HG02852 (cell line): ENCODE data around the gene DIP2C.
"Not testable (repeated sequence)": the region's sequence is repeated elsewhere in the genome, so short reads cannot be mapped to it uniquely, and the experiment has no call there.

Experiments used
- ATAC-seq: cut with Tn5 transposase; IDR thresholded peaks from one replicate; pipeline ENCODE4 v1.9.1; 2021; ENCODE audit warnings: mild to moderate bottlenecking, moderate library complexity; ENCODE audit not compliant: unreplicated experiment

DIP2C gene

DNA sequence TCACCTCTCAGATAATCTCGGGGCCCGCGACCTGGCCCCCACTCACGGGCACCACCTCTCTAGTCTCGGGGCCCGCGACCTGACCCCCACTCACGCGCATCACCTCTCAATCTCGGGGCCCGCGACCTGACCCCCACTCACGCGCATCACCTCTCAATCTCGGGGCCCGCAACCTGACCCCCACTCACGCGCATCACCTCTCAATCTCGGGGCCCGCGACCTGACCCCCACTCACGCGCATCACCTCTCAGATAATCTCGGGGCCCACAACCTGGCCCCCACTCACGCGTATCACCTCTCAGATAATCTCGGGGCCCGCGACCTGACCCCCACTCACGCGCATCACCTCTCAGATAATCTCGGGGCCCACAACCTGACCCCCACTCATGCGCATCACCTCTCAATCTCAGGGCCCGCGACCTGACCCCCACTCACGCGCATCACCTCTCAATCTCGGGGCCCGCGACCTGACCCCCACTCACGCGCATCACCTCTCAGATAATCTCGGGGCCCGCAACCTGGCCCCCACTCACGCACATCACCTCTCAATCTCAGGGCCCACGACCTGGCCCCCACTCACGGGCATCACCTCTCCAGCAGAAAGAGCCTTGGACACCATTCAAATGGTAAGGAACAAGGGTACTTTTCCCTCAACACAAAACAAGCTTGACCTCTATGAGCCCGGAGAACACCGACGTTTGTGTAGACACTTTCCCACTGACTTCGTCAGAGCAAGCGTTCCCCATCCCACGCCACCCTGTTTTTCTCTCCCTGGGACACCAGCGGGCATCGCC lies 104.8 kb downstream of the DIP2C start:
- not testable (repeated sequence) for ATAC-seq

DNA sequence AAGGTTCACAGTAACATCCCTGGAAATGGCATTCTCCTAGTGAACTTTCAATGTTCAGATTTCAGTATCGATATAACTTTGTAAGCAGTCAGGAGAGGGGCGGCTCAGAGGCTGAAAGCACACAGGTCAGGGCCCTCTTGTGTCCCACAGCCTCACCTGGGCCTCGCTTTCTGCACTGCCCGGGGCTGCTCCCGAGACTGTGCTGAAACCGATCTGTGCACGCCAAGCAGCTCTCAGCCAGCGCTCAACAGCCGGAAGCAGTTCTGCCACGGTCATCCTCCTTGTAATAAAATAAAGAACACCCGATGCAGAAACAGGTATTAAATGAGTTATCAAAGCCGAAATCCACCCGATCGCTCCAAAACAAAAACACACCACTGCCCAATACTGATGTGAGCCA lies 106.0 kb downstream of the DIP2C start:
- no peak for ATAC-seq

DNA sequence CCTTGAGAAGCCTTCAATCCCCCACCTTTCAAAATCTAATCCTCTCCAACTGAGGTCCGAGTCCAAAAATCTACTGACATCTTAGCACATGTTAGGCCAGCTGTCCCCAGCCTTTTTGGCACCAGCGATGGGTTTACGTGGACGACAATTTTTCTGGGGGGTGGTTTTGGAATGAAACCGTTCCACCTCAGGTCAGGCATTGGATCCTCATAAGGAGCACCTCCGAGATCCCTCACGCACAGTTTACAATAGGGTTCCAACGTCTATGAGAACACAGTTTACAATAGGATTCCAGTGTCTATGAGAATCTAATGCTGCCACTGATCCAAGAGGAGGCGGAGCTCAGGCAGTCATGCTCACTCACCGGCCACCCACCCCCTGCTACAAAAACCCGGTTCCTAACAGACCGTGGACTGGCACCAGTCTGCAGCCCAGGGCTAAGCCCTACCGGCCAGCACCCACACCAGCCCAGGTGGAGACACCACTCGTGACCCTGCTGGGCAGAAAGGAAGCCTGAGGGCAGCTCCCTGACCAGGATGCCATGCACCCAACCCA lies 107.6 kb downstream of the DIP2C start:
- ATAC-seq: no peak

DNA sequence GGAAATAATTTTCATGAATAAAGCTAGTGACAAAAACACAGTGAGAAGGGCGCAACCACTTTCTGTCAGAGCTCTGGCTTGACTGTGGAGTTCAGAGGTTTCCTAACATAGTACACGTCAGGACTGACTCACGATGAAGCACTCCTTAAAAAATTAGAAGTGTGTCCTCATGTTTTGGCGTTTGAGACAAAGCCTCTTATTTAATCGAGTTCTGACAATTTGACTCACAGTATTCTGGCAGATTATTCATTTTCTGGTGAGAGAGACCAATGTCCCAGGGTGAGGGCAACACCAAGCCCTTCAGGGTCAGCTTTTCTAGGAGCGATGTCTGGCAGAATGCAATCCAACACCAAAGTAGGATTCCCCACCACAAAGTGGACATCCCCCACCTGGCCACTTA lies 108.7 kb downstream of the DIP2C start:
- ATAC-seq: no peak

DNA sequence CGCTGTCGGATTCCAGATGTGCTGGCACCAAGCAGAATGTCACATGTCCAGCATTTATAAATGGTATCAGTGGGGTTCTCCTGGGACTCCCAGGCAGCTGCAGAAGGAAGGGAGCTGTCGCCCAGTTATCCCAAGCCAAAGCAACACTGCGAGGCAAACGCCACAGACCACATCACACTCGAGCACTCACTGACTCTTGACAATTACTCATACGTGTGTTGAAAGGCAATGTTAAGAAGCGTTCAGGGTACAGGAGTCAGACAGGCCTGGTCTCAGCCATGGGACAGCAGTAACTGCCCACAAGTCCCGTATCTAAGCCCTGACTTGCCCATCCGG lies 113.4 kb downstream of the DIP2C start:
- ATAC-seq: no peak

DNA sequence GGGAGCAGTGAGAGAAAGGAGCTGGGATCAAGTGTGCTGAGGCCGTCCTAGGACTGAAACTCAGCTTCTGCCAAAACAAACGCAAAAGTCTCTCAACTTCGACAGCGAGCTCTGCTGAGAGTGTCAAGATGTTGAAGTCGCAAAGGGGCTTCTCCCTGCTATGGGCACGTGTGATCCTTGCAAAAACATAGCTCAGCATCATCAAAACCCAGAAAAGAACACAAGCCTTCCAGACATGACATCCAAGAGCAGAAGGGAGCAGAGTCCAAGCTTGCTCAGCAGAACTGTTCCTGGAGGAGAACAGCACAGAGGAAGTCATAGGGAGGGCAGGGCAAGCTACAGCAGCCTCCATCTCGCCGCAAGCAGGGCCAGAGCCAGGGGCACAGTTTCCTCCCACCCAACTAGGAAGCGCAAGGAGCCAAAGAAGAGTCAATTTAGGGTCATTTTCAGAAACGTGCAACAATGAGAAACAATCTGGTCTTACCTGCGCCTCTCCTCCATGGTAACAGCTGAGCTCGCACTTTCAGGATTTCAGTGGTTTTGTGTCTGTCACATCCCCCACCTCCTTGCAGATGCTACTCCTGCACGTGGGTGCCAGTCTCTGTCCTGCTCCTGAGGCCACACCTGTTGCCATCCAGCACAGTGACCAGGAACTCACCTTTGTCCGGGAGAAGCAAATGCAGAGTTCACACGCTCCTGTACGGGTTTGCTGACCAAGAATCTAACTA lies 113.9 kb downstream of the DIP2C start:
- ATAC-seq: no peak

DNA sequence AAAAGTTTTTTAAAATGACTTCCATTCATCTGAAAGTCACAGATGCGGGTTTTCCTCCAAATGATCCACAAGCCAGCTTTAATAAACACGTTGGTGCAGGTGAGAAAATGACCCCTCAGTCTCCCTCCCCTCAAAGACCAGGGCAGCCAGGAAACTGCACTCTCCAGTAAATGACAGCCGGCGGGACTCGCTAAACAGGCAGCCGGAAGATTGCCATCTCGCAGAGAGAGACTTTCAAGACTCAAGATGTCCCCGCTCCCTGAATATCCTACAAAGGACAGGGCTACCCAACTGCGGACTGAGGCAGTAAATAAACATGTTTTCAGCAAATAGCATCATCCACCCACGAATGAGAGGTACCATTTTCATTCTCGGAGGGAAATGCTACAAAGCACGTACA lies 116.8 kb downstream of the DIP2C start:
- no peak for ATAC-seq

DNA sequence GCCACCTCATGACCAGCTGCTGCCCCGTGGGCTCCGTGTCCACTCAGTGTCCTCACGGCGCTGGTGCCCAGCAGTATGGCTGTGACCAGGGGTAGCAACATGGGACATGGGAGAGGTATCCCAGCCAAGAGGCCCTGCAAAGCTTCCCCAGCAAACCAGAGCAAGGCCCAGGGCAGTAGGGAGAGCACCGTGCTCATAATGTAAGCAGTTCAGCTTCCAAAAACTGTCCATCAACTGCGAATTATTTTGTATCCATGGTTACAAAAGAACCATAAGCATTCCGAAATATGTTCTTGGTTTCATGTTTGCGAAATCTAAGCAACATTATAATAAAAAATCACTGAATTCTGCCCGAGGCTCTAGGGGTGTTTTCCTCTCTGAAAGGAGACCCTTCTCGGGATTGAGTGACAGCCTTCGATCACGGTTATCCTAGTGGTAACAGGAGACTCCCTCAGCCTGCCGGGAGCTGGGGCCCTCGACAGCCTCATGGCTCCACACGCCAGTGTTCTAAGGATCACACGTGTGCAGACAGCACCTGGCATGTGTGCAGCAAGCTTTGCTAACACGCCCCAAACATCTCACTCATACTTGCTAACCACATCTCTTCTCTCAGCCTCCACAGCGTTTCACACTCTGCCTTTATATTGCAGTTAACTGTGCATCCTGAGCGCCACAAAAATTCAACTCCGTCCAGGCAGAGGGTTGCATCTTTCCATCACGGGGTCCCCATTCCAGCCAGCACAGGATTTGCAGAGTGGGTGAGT lies 117.6 kb downstream of the DIP2C start:
- no peak for ATAC-seq

DNA sequence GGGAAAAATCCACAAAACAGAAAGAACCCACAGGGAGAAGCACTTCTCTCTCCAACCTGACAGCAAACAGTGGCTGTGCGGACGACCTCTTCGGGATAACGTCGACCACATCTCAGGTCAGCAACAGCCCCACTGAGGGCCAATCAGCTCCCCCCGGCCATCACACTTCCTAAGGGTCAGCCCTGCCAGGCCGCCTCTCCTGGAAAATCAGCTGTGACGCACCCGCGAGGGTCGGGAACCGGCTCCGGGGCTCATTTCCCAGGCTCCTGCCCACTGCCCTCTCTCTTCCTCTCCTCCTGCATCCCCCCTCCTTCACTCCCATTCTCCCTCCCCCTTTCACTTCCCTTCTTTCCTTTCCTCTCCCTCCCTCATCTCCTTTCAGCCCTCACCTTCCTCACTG lies 118.3 kb downstream of the DIP2C start:
- ATAC-seq: no peak

DNA sequence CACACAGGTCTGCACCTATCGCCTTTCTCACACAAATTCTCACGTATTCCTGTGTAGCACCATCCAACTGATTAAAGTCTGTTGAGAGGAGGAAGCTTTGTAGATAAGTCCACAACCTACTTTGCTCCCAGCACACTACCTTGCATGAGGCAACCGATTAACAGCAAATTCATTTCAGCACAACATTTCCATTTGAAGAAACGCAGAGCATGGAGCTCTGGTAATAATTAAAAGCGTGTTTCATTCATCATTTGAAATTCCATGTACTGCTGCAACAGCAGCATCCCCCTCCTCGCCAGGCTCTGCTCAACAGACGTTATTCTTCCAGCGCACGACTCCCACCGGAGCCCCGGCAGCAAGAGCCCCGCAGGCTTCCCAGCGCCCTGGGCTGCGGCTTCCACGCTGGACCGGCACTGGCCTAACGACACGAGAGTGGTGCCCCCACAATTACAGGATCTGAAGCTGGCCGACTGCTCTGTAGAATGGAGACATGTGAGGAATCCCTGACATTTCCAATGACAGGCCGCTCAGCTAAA lies 118.8 kb downstream of the DIP2C start:
- ATAC-seq: no peak

DNA sequence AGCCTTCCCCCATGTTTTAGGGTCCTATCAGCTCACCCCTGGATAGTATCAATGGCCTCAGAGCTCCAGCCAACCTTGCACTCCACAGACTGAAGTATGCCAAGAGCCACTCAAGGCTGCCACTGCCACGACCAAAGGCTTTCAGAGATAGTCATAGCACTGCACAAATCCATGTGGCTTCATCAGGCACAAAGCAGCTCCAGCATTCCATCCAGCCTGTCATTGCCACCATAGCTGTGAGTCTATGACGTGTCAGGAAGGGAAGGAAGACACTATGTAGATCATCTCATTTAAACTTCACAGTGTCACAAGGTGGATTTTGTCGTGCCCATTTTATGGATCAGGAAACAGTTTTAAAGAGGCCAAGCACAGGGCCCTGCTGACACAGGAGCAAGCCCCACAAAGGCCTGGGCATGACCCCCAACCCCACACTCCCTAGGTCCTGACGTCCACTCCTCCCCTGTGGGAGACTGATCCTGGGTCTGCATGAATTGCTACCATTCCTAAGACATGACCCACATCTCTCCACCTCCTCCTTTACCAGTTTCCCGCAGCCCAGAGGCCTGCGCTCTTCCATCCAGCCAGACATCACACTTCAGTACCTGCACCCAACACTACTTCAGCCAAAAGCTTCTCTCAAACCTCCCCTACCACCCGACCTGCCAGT lies 119.4 kb downstream of the DIP2C start:
- no peak for ATAC-seq

DNA sequence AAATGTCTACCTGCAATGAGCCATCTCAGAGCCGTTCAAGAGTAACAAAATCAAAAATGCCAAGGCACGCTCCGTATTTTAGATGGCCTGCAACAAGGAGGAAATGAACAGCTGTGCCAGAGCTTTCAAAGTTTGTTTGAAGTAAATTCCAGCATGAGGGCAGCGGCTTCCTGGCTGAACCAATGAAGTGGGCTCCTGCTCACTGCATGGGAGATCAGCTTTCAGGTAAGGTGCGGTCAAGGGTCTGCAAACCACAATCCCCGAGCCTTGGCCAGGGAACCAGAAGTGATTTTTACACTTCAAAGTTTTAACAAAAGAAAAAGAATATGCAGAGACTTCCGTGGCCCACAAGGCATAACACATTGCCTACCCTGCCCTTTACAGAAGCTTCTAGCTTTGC lies 120.6 kb downstream of the DIP2C start:
- ATAC-seq: no peak

DNA sequence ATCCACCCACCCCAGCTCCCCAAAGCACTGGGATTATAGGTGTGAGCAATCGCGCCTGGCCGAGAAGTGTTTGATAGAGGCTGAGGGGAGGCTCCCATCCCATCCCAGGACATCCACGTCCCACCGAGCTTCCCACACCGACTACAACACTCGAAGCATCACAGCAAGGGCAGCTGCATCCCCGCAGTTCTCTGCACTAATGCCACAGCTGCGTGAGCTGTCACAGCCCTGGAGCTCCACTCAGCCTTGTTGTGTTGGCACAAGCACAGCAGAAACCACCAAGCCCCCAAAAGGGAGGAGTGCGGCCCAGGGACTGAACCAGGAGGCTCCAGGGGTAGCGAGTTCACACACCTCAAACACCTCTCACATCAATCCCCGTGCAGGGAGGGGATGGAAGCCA lies 121.6 kb downstream of the DIP2C start:
- ATAC-seq: no peak

DNA sequence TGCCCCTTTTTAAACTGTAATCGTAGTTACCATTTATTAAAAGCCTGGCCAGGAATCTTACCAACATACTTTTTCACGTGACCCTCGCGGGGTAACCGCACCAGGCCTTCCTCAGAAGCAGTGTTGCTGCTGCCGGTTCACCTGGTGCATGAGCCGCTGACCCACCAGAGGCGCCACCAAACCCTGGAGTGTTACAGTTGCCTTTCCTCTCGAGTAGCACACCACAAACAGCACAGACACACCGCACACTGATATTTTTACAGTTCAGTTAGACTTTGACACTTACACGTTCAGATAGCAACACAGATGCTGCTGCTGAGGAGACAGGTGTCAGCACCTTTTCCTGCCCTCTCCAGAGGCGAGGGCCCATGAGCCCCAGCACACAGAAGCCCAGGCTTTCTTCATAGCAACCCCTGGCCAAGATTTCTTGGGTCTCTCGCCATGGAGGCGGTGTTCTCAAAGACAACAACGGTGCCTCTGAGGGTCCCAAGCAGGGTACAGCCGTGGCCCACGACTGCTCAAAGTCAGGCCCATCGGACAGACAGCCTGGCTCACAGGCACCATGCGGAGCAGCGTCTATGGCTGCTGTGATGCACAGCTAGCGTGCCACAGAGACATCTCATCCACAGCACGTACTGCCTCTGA lies 123.1 kb downstream of the DIP2C start:
- ATAC-seq: no peak

DNA sequence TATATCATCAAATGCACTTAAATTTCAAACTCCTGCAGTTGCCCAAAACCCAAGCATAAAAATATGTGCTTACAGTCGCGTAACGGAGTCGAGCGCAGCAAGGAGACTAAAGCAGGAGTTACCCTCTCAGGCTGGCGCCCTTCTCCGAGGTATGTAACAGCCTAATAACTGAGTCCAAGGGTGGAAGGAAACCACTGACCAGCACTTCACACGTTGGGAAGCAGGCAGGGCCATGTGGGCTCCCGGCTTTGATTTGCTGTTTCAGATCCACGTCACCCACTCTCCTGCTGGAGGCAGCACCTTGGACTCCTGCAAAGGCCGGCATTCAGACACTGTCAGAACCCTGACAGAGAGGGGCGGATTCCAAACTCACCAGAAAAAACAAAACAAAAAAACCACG lies 123.8 kb downstream of the DIP2C start:
- ATAC-seq: no peak

DNA sequence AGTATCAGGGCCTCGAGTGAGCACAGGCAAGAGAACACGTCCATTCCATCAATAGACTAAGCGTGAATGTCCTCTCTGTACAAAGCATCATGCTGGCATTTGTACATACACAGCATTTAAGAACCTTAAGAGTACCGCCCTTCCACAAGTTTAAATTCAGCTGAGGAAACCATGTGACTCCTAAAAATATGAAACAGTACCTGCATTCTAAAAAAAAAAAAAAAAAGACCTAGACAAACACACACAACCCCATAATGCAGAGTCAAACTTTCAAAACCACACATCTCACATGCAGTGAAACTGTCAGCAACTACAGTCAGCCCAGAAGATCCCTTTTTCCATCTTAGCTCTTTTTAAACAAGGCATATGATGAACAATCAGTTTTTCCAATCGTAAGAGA lies 124.3 kb downstream of the DIP2C start:
- no peak for ATAC-seq

DNA sequence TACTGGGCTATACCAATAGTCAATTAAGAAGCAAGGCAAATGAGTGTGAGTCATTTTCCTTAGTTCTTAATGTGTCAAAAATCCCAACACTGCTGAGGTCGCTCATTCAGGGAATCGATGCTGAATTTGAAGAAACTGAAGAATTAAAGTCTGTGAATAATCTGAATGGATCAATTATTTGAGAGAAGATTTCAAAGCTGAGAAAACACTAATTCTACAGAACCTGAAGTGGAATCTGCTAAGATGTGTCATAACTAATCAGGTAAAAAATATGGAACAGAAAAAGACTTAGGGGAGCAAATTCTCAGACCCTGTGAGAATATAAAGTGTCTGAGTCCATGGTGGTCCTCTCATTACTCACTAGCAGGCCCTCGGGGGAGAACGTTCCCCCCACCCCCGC lies 125.6 kb downstream of the DIP2C start:
- no peak for ATAC-seq

DNA sequence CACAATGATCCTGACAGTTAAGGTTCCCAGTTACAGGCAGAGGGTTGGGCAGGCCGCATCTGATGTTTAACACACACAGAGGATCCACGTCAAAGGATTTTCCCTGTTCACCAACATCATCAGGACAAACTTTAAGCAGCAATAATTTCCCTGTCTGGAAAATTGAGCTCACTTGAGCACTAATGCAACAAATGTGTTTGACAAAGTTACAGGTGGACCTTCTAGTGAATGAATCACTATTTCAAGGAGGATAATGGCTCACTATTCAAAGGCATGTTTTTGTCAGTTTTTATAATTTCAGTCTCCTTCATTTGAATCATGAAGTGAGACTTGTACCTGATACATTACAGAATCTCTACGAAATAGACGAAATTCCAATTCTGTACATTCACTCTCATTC lies 127.3 kb downstream of the DIP2C start:
- ATAC-seq: no peak

DNA sequence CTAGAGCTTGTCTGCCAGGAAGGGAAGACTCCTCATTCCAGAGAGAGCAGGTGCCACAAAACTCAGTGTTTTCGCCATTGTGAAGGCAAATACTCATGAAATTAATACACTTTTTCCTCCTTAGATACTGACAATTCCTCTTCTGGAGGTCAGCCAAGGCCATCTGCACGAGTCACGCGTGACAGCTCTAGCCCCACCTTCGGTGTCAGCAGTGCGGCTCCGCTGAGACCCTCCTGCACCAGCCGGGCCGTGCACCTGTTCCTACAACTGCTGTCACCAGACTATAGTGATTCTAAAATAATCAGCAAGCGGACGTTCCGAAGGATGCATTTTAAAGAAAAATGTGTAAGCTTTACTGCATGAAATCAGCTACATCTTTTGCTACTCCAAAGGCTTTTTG lies 127.7 kb downstream of the DIP2C start:
- no peak for ATAC-seq

DNA sequence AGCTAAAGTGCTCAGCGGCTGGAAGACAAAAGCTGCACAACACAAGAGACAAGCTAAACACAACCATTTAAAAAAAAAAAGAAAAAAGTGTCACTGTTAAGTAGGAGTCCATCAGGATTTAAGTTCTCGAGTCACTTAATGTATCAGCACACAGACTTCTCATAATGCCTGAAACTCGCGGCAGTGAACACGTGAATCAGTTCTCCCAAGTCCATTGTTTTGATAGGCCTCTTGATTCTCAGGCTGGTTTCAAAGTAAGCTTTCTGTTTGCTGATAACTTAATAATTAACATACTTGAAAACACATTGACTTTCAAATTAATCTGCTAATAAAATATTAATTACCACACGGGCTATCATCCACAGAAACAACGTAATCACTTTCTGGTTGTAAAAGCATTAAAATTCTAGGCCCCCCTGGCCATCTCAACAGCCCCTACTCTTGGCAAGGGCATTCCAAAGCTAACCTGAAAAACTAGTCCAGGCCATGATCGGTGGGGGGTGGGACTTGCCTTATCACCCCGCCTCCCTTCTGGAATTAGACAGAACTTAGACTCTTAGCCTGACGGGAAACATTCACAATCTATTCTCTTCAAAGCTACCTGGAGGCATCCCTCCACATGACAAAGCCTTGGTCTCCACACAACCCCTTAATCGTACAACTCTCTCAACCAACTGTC lies 129.0 kb downstream of the DIP2C start:
- ATAC-seq: no peak
